ENCODE measurements around the gene HCCS. TPM values are rescaled to one million over a fixed set of nuclear protein-coding genes. Genes with fewer than 3 reads are reported as not detected.

The HCCS gene
- total and polyA plus RNA-seq, 2 of the 13 experiments (the other 11 are each of a cell fraction or from before 2014, with no cell fraction given): 15.4 to 16.7 TPM

DNA sequence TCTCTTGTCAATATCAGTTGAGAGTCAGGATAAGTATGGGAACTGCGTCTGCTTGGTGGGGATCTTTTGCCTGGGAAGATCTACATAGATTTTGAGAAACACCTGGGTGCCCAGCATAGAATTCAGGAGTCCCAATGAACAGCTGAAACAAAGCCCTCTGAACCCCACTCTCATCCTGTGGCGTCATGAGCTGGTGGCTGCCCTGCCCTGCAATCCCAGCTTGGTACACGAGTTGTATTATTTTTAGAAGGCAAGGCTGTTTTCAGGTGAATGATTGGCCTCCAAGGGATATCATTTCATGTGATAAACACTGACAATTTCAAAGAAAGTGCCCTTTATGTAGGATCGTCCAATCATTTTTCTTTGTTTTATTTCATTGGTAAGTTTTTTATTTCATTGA, 60.8 kb downstream of the HCCS start:
- H3K27ac ChIP-seq (ENCODE audit: extremely low read length, insufficient read depth, low read length): no peak overlapping the region
- ATAC-seq (no peak), FAIRE-seq (no peak), DNase-seq (ENCODE audit: low spot score) (no peak)
- no TSS peak for BruUV-seq (replicated peaks)
- intact Hi-C loops (cut with micrococcal nuclease; ENCODE audit: unreplicated experiment): no loop called here
- no peak overlapping the region for H2AFZ ChIP-seq (ENCODE audit: low read length)
- no peaks in the 10 kb centered on the region for H3K27me3 ChIP-seq (ENCODE audit: control insufficient read depth in 1 of 2, insufficient read depth in 2 of 2, low read length in 2 of 2)
- H3K4me2 ChIP-seq (ENCODE audit: low read depth, low read length): no peak overlapping the region
- no peaks in the 10 kb centered on the region for H3K79me2 ChIP-seq (ENCODE audit: insufficient read depth, low read length)
- no peaks in the 10 kb centered on the region for H3K36me3 ChIP-seq (replicated peaks in 1 of 2; ENCODE audit: control insufficient read depth in 1 of 2, insufficient read depth in 2 of 2, low read length in 2 of 2)
- H3K4me3 ChIP-seq (replicated peaks in 1 of 3; ENCODE audit: insufficient read depth in 1 of 3, low read depth in 2 of 3, low read length in 3 of 3): no peak overlapping the region
- 0% methylated on average over 1 of the region's 4 CpGs for WGBS (ENCODE audit: low lambda C conversion rate)
- H4K20me1 ChIP-seq (ENCODE audit: insufficient read depth, low read length): no peaks in the 10 kb centered on the region
- H3K9me3 ChIP-seq (ENCODE audit: low read length): no peaks in the 10 kb centered on the region
- no peak overlapping the region for H3K9ac ChIP-seq (ENCODE audit: insufficient read depth, low read depth, low read length)
- ChIA-PET POLR2A (no interaction called here), CTCF (ENCODE audit: low intra/inter-chr PET ratio, low total read pairs) (no interaction called here)
- in situ Hi-C loops (cut with HindIII; ENCODE audit: extremely low pct_ligation_motif_present, low pct_unique_long_range_greater_than_20kb): no loop called here
- H3K4me1 ChIP-seq (ENCODE audit: insufficient read depth, low read length): no peaks in the 10 kb centered on the region
- TF ChIP-seq KLF13 (CRISPR knock-in tag; IDR thresholded peaks at IDR 0.05) (no peak), ZNF790 (CRISPR knock-in tag; IDR thresholded peaks at IDR 0.05; ENCODE audit: borderline replicate concordance) (no peak), ZNF670 (CRISPR knock-in tag; IDR thresholded peaks at IDR 0.05; ENCODE audit: borderline replicate concordance) (no peak), ZNF430 (CRISPR knock-in tag; IDR thresholded peaks at IDR 0.05) (no peak), ZNF564 (CRISPR knock-in tag; IDR thresholded peaks at IDR 0.05) (no peak), PCBP2 (optimal IDR thresholded peaks at IDR 0.05; ENCODE audit: low read depth, low read length, poor library complexity, severe bottlenecking) (no peak), ZNF124 (CRISPR knock-in tag; IDR thresholded peaks at IDR 0.05) (no peak), MTA3 (CRISPR knock-in tag; IDR thresholded peaks at IDR 0.05) (no peak), ZC3H13 (CRISPR knock-in tag; IDR thresholded peaks at IDR 0.05) (no peak), MATR3 (CRISPR knock-in tag; IDR thresholded peaks at IDR 0.05) (no peak), IKZF4 (CRISPR knock-in tag; IDR thresholded peaks at IDR 0.05; ENCODE audit: borderline replicate concordance, low read depth, not compliant biosample characterization) (no peak), ZNF468 (CRISPR knock-in tag; IDR thresholded peaks at IDR 0.05) (no peak), SP1 (IDR thresholded peaks at IDR 0.05) (no peak), SP1 (CRISPR knock-in tag; IDR thresholded peaks at IDR 0.05) (no peak)
- TF ChIP-seq, protein P1, sequence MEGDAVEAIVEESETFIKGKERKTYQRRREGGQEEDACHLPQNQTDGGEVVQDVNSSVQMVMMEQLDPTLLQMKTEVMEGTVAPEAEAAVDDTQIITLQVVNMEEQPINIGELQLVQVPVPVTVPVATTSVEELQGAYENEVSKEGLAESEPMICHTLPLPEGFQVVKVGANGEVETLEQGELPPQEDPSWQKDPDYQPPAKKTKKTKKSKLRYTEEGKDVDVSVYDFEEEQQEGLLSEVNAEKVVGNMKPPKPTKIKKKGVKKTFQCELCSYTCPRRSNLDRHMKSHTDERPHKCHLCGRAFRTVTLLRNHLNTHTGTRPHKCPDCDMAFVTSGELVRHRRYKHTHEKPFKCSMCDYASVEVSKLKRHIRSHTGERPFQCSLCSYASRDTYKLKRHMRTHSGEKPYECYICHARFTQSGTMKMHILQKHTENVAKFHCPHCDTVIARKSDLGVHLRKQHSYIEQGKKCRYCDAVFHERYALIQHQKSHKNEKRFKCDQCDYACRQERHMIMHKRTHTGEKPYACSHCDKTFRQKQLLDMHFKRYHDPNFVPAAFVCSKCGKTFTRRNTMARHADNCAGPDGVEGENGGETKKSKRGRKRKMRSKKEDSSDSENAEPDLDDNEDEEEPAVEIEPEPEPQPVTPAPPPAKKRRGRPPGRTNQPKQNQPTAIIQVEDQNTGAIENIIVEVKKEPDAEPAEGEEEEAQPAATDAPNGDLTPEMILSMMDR (CRISPR knock-in tag; IDR thresholded peaks at IDR 0.05): no peak
- TF ChIP-seq, protein P2, sequence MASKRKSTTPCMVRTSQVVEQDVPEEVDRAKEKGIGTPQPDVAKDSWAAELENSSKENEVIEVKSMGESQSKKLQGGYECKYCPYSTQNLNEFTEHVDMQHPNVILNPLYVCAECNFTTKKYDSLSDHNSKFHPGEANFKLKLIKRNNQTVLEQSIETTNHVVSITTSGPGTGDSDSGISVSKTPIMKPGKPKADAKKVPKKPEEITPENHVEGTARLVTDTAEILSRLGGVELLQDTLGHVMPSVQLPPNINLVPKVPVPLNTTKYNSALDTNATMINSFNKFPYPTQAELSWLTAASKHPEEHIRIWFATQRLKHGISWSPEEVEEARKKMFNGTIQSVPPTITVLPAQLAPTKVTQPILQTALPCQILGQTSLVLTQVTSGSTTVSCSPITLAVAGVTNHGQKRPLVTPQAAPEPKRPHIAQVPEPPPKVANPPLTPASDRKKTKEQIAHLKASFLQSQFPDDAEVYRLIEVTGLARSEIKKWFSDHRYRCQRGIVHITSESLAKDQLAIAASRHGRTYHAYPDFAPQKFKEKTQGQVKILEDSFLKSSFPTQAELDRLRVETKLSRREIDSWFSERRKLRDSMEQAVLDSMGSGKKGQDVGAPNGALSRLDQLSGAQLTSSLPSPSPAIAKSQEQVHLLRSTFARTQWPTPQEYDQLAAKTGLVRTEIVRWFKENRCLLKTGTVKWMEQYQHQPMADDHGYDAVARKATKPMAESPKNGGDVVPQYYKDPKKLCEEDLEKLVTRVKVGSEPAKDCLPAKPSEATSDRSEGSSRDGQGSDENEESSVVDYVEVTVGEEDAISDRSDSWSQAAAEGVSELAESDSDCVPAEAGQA (IDR thresholded peaks at IDR 0.05; ENCODE audit: low read depth): no peak
- TF ChIP-seq, protein P2 (CRISPR knock-in tag; IDR thresholded peaks at IDR 0.05; ENCODE audit: borderline replicate concordance): no peak
- TF ChIP-seq, protein P3, sequence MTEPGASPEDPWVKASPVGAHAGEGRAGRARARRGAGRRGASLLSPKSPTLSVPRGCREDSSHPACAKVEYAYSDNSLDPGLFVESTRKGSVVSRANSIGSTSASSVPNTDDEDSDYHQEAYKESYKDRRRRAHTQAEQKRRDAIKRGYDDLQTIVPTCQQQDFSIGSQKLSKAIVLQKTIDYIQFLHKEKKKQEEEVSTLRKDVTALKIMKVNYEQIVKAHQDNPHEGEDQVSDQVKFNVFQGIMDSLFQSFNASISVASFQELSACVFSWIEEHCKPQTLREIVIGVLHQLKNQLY (CRISPR knock-in tag; IDR thresholded peaks at IDR 0.05): no peak

Data from HepG2 (cell line).